Heart right ventricle (tissue), 16 donors: ENCODE results near the gene WWTR1. TPM values are rescaled to one million over a fixed set of nuclear protein-coding genes. Genes with fewer than 3 reads are reported as not detected.

Experiments used
- ATAC-seq, 8 donors: fragments of 200-7000 bp; cut with Tn5 transposase; one replicate each; pipeline ENCODE4 v1.9.1; 2020; ENCODE audit warnings: mild to moderate bottlenecking in 8 of 8, moderate library complexity in 8 of 8, moderate number of reproducible peaks in 1 of 8
- DNase-seq, 2 donors: peaks; one replicate each; pipeline ENCODE4 v3.0.0-alpha.2; 2020
- H3K27ac ChIP-seq, 10 donors: fragments of 200-600 bp; sonication (generic) in 2 of 10; one replicate each; pipeline versions ENCODE4 v1.5.0 to v1.8.0; 2020 to 2022; ENCODE audit warnings: mild to moderate bottlenecking in 3 of 10
- H3K27me3 ChIP-seq, 7 donors: fragments of 200-600 bp; one replicate each; pipeline ENCODE4 v1.8.0; 2021 to 2022; ENCODE audit warnings: mild to moderate bottlenecking in 2 of 7
- H3K36me3 ChIP-seq, 9 donors: fragments of 200-600 bp; sonication (generic) in 1 of 9; one replicate each; pipeline versions ENCODE4 v1.5.0 to v1.8.0; 2020 to 2022; ENCODE audit warnings: mild to moderate bottlenecking in 2 of 9
- H3K4me1 ChIP-seq, 9 donors: fragments of 200-600 bp; sonication (generic) in 1 of 9; one replicate each; pipeline versions ENCODE4 v1.5.0 to v1.8.0; 2020 to 2022; ENCODE audit warnings: mild to moderate bottlenecking in 4 of 9
- H3K4me3 ChIP-seq, 10 donors: fragments of 200-600 bp; sonication (generic) in 2 of 10; one replicate each; pipeline versions ENCODE4 v1.5.0 to v1.8.0; 2020 to 2022; ENCODE audit warnings: mild to moderate bottlenecking in 7 of 10, moderate library complexity in 2 of 10
- H3K9me3 ChIP-seq, 11 donors: fragments of 200-600 bp in 10 of 11; sonication (generic) in 2 of 11; one replicate each; pipeline versions ENCODE4 v1.5.0 to v1.8.0; 2013 to 2022; ENCODE audit warnings: mild to moderate bottlenecking in 2 of 11, control low read depth in 1 of 11, moderate library complexity in 1 of 11
- CTCF ChIP-seq, 9 donors: fragments of 200-600 bp; sonication (generic) in 2 of 9; IDR thresholded peaks; one replicate each; pipeline versions ENCODE4 v1.5.0 to v1.8.0; 2021 to 2022; ENCODE audit warnings: antibody characterized with exemption in 9 of 9, mild to moderate bottlenecking in 5 of 9, moderate library complexity in 1 of 9
- WGBS, 2 donors: extraction: QIAGEN DNeasy Blood & Tissue Kit; methylation state at CpG; one replicate each; pipeline ENCODE4 v1.1.7; 2013; ENCODE audit warnings: inconsistent platforms in 1 of 2; 5-methylcytosine and 5-hydroxymethylcytosine counted together
- intact Hi-C, 10 donors: fragments of 100-400 bp; cut with DNase I; formaldehyde crosslinking; loops; one replicate each; pipeline versions ENCODE4 v1.11.1 to v1.14.2; 2022
- polyA plus RNA-seq, 2 donors: library from polyadenylated mRNA; stranded (reverse); fragments of 200-250 nt; gene quantifications; one replicate each; pipeline ENCODE4 v1.2.3, GENCODE V29; 2013
- total RNA-seq, 10 donors: library from RNA; stranded (reverse); fragmentation: NEBNext Ultra II Directional in 3 of 10; extraction: Animal tissue kit (Norgen Biotek cat#: 25700) in 3 of 10; gene quantifications; one replicate each; pipeline versions ENCODE4 v1.2.1 to v1.2.4, GENCODE V29; 2021 to 2023
- donor health status: Arrhythmogenic right ventricular cardiomyopathy.
- donor health status: ischemic (EF 13 %, LVEDD 7.1; RV severe dilation, severe dysfunction).
- donor health status: healthy with polysubstance abuse.
- donor health status: DM: no; HTN: yes; CAD: no.
- donor health status: DM: no; HTN: no; CAD: no.
- donor health status: ischemic (EF 25% LVEDD 6.9; RV normal size, moderate dysfunction).
- donor health status: ischemic (EF 25% LVEDD 5.7; RV mildly dilated, moderate dysfunction).
- donor health status: healthy.
- donor health status: DM: yes; HTN: yes; CAD: no.
- donor health status: Ischemic cardiomyopathy.
- donor health status: ischemic (EF 35%, LVEDD 5.7; RV mildly dilated, moderate dysfunction).
- donor health status: nonischemic (EF 11% LVEDD 7.7; RV severe dilation, severe dysfunction).
- donor health status: DM: yes; HTN: yes; CAD: no.
- donor health status: PGD.
- donor health status: ischemic (EF 29% LVEDD 5.4; RV normal size, mild dysfunction).
- donor health status: nonischemic (EF 23%, LVEDD 6.1; RV moderate dilation, normal function).

The WWTR1 gene
- total and polyA plus RNA-seq, 12 donors, result 19.5 to 78.6 (median 40.3) TPM

DNA sequence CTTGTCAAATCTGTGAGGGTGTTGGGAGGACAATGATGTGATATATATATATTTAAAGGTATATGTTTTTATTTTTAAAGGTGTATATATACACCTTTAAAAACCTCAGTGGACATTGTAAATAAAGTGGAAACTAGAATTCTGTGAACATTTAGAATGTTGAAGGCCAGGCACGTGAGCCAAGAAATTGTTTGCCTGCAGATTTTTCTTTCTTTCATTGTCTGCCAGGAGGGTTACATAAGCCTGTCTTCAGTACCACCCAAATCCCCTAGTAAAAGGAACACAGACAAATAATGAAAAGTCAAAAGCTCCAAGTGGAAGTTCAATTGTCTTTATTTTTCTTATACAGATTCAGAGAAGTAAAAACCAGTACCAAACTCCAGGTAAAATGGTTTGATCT, 140.9 kb downstream of the WWTR1 start:
- intact Hi-C loops, result no loop called here
- Histone ChIP-seq H3K27ac (no peak overlapping the region), H3K9me3 (no peaks in the 10 kb centered on the region), H3K36me3 (peaks cover 0 to 59% (median 9%) of the 10 kb centered on the region in 9 donors), H3K27me3 (no peaks in the 10 kb centered on the region), H3K4me3 (no peak overlapping the region), H3K4me1 (peaks cover 0 to 17% (median 5%) of the 10 kb centered on the region in 9 donors)
- TF ChIP-seq CTCF (IDR thresholded peaks at IDR 0.05), result no peak
- DNase-seq (no peak), ATAC-seq (no peak)
- WGBS, 2 donors, result 53 to 65% methylated on average over 1 of the region's 1 CpG

DNA sequence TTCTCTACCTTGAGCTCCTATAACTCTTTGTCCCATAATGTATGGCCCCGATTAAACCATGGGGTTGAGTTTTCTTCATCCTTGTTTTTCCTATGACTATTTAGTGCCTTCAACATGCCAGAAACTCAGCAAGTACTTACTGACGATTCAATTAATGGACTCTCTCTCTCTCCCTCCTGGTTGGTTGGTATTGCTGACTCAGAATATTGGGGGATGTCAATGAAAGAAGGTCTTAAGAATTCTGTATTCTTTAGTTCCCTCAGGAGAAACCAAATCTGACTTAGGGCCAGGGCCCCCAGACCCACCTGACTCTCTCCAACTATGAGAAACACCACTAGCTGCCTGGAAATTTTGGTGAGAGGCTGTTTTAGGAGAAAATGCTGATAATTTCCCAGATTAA, 142.6 kb downstream of the WWTR1 start:
- DNase-seq, result no peak
- peaks cover 0 to 42% (median 6%) of the 10 kb centered on the region in 9 donors for H3K36me3 ChIP-seq
- WGBS, 2 donors, result 86 to 87% methylated on average over 2 of the region's 2 CpGs
- no peak overlapping the region for H3K4me3 ChIP-seq
- no peaks in the 10 kb centered on the region for H3K27me3 ChIP-seq
- intact Hi-C loops, result no loop called here
- ATAC-seq, result no peak
- H3K27ac ChIP-seq, result no peak overlapping the region
- TF ChIP-seq CTCF (IDR thresholded peaks at IDR 0.05), result no peak
- no peaks in the 10 kb centered on the region for H3K9me3 ChIP-seq
- H3K4me1 ChIP-seq, result peaks cover 0 to 17% (median 5%) of the 10 kb centered on the region in 9 donors

DNA sequence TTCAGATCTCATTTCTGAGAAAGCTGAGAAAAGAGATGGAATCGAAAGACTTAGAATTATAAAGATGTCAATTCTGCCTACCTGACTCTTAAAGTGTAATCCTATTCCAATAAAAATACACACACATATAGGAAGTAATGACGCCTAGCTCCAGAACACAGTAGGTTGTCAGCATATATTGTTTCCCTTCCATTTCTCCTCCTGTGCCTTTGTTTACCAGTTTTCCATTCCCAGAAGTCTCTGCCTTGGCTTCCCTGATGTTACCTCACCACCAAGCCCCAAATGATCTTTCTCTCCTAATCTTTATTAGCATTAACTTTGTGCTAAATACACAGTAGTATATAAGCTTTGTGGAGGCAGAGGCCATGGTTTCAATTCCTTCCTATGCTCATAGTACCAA, 143.4 kb downstream of the WWTR1 start:
- intact Hi-C loops, result loop anchor here (5.0 kb wide), 3 partner anchors 203 to 258 kb away; no protein-coding TSS in a partner anchor
- no peak for ATAC-seq
- H3K4me3 ChIP-seq, result no peak overlapping the region

DNA sequence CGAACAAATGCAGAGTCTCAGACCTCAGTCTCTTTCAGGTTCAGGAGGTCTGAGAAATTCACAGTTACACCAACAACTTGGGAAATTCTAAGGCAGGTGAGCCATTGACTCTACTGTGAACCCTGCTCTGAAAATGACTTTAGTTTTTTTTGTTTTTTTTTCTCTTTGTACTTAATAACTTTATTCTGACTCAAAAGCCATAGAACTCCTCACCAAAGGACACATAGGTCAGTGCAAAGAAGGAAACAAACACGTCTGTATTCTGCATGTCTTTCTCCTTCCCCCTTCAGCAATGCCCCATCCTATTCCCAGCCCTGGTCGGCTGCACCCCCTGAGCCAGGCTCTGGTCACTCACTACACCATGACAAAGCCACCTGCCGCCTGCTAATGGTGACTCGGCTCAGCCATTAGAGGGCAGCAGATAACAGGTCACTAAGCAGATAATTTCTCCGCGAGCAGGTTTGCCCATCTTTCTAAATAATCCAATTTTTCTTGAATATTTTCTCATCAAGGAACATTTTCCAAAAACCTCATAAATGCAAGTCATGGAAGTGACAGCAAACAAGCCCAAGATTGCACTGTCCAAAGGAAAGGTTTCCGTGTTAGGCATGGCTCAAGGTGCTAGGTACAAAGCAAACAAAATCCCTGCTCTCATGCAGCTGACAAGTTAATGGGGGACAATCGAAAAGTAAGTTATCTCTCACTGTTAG, 145.6 kb downstream of the WWTR1 start:
- peak; percentile 71 to 91 (median 87) for TF ChIP-seq CTCF (IDR thresholded peaks at IDR 0.05)

More for the DNA sequence above, 143.4 kb downstream of the WWTR1 start:
- TF ChIP-seq CTCF (IDR thresholded peaks at IDR 0.05), result no peak
- H3K9me3 ChIP-seq, result no peaks in the 10 kb centered on the region
- no peaks in the 10 kb centered on the region for H3K27me3 ChIP-seq
- DNase-seq, result no peak
- whole genome bisulfite sequencing, 2 donors, result 93 to 96% methylated on average over 2 of the region's 2 CpGs
- peaks cover 0 to 17% (median 5%) of the 10 kb centered on the region in 9 donors for H3K4me1 ChIP-seq
- peaks cover 0 to 34% (median 4%) of the 10 kb centered on the region in 9 donors for H3K36me3 ChIP-seq
- H3K27ac ChIP-seq, result no peak overlapping the region

More for the DNA sequence above, 145.6 kb downstream of the WWTR1 start:
- peaks cover 0 to 14% (median 0%) of the 10 kb centered on the region in 9 donors for H3K36me3 ChIP-seq
- H3K9me3 ChIP-seq, result no peaks in the 10 kb centered on the region
- 13 to 14% methylated on average over 9 of the region's 9 CpGs for WGBS, 2 donors
- intact Hi-C loops, result loop anchor here (1.0 to 5.0 kb wide), 4 partner anchors 205 to 260 kb away; no protein-coding TSS in a partner anchor
- peak; percentile 74 to 86 (median 80) for ATAC-seq
- H3K27ac ChIP-seq, result no peak overlapping the region
- no peak overlapping the region for H3K4me3 ChIP-seq
- H3K4me1 ChIP-seq, result peaks cover 0 to 29% (median 13%) of the 10 kb centered on the region in 9 donors
- H3K27me3 ChIP-seq, result no peaks in the 10 kb centered on the region
- DNase-seq, result peak; percentile 40 to 62
